SW480 (cell line): ENCODE data around the gene LSM2.
"Not testable (repeated sequence)": the region's sequence is repeated elsewhere in the genome, so short reads cannot be mapped to it uniquely, and the experiment has no call there.

Experiments used
- DNase-seq: peaks from one replicate; pipeline ENCODE4 v3.0.0-alpha.2; 2016; ENCODE audit warnings: low spot score

The LSM2 gene

GRCh38 chr6:31797588-31797987 lies 9.2 kb downstream of the LSM2 start:
- no peak for DNase-seq

- DNase-seq = no peak
Measured at GRCh38 chr6:31796993-31797385, 9.8 kb downstream of the LSM2 start.

GRCh38 chr6:31795616-31796298 lies 11.0 kb downstream of the LSM2 start, which contains the start of gene VARS1:
Gene VARS1 (minus strand): TSS chr6:31795752. CDS start chr6:31795217, 535 bp downstream.
- peak; percentile 88 for DNase-seq

GRCh38 chr6:31794866-31795615 lies 11.7 kb downstream of the LSM2 start:
- DNase-seq = no peak

- peak; percentile 36 for DNase-seq
Measured at GRCh38 chr6:31794294-31794865, 12.4 kb downstream of the LSM2 start.

GRCh38 chr6:31793927-31794245 lies 12.9 kb downstream of the LSM2 start:
- DNase-seq = not testable (repeated sequence)

- DNase-seq = no peak
Measured at GRCh38 chr6:31792761-31793171, 14.0 kb downstream of the LSM2 start.

GRCh38 chr6:31792090-31792374 lies 14.7 kb downstream of the LSM2 start:
- no peak for DNase-seq

GRCh38 chr6:31791324-31792089 lies 15.3 kb downstream of the LSM2 start:
- peak; percentile 50 for DNase-seq

GRCh38 chr6:31785475-31785874 lies 21.3 kb downstream of the LSM2 start:
- no peak for DNase-seq

GRCh38 chr6:31784098-31784925 lies 22.5 kb downstream of the LSM2 start:
- DNase-seq = no peak

- DNase-seq = no peak
Measured at GRCh38 chr6:31782126-31782855, 24.5 kb downstream of the LSM2 start.

GRCh38 chr6:31781244-31782125 lies 25.3 kb downstream of the LSM2 start:
- DNase-seq = no peak

- no peak for DNase-seq
Measured at GRCh38 chr6:31780507-31781243, 26.1 kb downstream of the LSM2 start.

GRCh38 chr6:31779908-31780307 lies 26.9 kb downstream of the LSM2 start:
- DNase-seq = no peak

GRCh38 chr6:31778999-31779885 lies 27.5 kb downstream of the LSM2 start:
- no peak for DNase-seq

- no peak for DNase-seq
Measured at GRCh38 chr6:31778193-31778592, 28.6 kb downstream of the LSM2 start.

GRCh38 chr6:31777667-31778050 lies 29.1 kb downstream of the LSM2 start:
- no peak for DNase-seq
